K562 (cell line): ENCODE data around the gene STUM. TPM values are rescaled to one million over a fixed set of nuclear protein-coding genes. Genes with fewer than 3 reads are reported as not detected.

Experiments
- ATAC-seq: fragments of 200-7000 bp; cut with Tn5 transposase; 3 replicates; pipeline ENCODE4 v1.9.1; 2020; ENCODE audit warnings: moderate library complexity
- BruUV-seq: library from RNA; stranded (reverse); fragments of 400-500 nt; replicated peaks from 2 replicates; lab custom pipeline; 2021; lab: Mats Ljungman, UMichigan
- CTCF ChIA-PET: fragments of 300-600 bp; formaldehyde crosslinking; extraction: SDS; loops from one replicate; lab custom pipeline; 2021; ENCODE audit warnings: low intra/inter-chr PET ratio; lab: Yijun Ruan, JAX
- POLR2A ChIA-PET: fragments of 300-600, 350-650 bp; sonication (Branson Sonifier 250); formaldehyde crosslinking; extraction: SDS; loops from one replicate; lab custom pipeline; 2021; ENCODE audit warnings: antibody characterized with exemption, inconsistent platforms; lab: Yijun Ruan, JAX
- DNase-seq, 4 experiments: peaks; one replicate each; pipeline versions ENCODE4 v3.0.0 to v3.0.0-alpha.2; 2011 to 2018; ENCODE audit warnings: low spot score in 3 of 4, mixed read lengths in 3 of 4; ENCODE audit errors: extremely low read depth in 1 of 4
- FAIRE-seq: peaks from 2 replicates; lab custom pipeline; 2011; peaks lifted over from hg19 to GRCh38; lab: Jason Lieb, UNC
- H2AFZ ChIP-seq: 2 replicates; pipeline ENCODE4 v1.6.0; 2011; ENCODE audit warnings: low read depth, low read length, control low read depth, inconsistent platforms
- H3K27ac ChIP-seq: fragments of 200-600 bp; 3 replicates; pipeline ENCODE4 v1.8.0; 2011; ENCODE audit warnings: low read depth, mild to moderate bottlenecking, control low read depth, inconsistent platforms, low read length, moderate library complexity, mixed read lengths; ENCODE audit errors: extremely low read depth
- H3K27me3 ChIP-seq, 2 experiments: fragments of 300-600 bp in 1 of 2; 2 replicates in 1 of 2; 3 replicates in 1 of 2; pipeline versions ENCODE4 v1.6.0 to v1.8.0; 2011; ENCODE audit warnings: inconsistent platforms in 2 of 2, low read length in 2 of 2, mild to moderate bottlenecking in 1 of 2, mixed read lengths in 1 of 2, moderate library complexity in 1 of 2; ENCODE audit not compliant: control insufficient read depth in 2 of 2, insufficient read depth in 2 of 2
- H3K36me3 ChIP-seq: fragments of 300-600 bp; 3 replicates; pipeline ENCODE4 v1.8.0; 2011; ENCODE audit warnings: mild to moderate bottlenecking, low read length, inconsistent platforms; ENCODE audit not compliant: control insufficient read depth, insufficient read depth
- H3K4me1 ChIP-seq, 2 experiments: fragments of 200-600 bp in 1 of 2; replicated peaks in 1 of 2; 2 replicates in 1 of 2; 3 replicates in 1 of 2; pipeline versions ENCODE4 v1.5.1 to v1.8.0; 2011; ENCODE audit warnings: inconsistent platforms in 2 of 2, low read length in 2 of 2, mild to moderate bottlenecking in 1 of 2, mixed read lengths in 1 of 2, moderate library complexity in 1 of 2; ENCODE audit not compliant: control insufficient read depth in 2 of 2, insufficient read depth in 2 of 2
- H3K4me2 ChIP-seq: 2 replicates; pipeline ENCODE4 v1.6.1; 2011; ENCODE audit warnings: low read length, control low read depth, inconsistent platforms, mixed read lengths; ENCODE audit not compliant: insufficient read depth
- H3K4me3 ChIP-seq: fragments of 200-600 bp; sonication (generic), shearing (Covaris generic); 2 replicates; pipeline ENCODE4 v1.5.1; 2016; ENCODE audit warnings: control low read depth, inconsistent platforms
- H3K79me2 ChIP-seq: fragments of 200-600 bp; 3 replicates; pipeline ENCODE4 v1.8.0; 2011; ENCODE audit warnings: low read length, inconsistent platforms; ENCODE audit not compliant: control insufficient read depth, insufficient read depth
- H3K9ac ChIP-seq, 2 experiments: 2 replicates each; pipeline versions ENCODE4 v1.6.0 to v1.6.1; 2011; ENCODE audit warnings: low read depth in 2 of 2, low read length in 2 of 2, control low read depth in 1 of 2, inconsistent platforms in 1 of 2, mild to moderate bottlenecking in 1 of 2, mixed read lengths in 1 of 2; ENCODE audit not compliant: insufficient read depth in 1 of 2
- H3K9me1 ChIP-seq: one replicate; pipeline ENCODE4 v1.6.0; 2011; ENCODE audit warnings: inconsistent platforms, mild to moderate bottlenecking, low read length, moderate library complexity; ENCODE audit not compliant: control insufficient read depth, insufficient read depth
- H3K9me3 ChIP-seq: replicated peaks from 2 replicates; pipeline ENCODE4 v1.5.1; 2011; ENCODE audit warnings: low read depth, low read length, inconsistent platforms; ENCODE audit not compliant: control insufficient read depth, insufficient read depth
- H4K20me1 ChIP-seq: replicated peaks from 2 replicates; pipeline ENCODE4 v1.6.1; 2011; ENCODE audit warnings: low read length, inconsistent platforms, mixed read lengths; ENCODE audit not compliant: control insufficient read depth, insufficient read depth
- CBX1 ChIP-seq: sonication (generic); IDR thresholded peaks from 2 replicates; pipeline ENCODE4 v1.6.1; 2016; ENCODE audit warnings: antibody characterized with exemption, low read depth, mild to moderate bottlenecking
- CBX2 ChIP-seq: fragments of 200-600 bp; sonication (generic); IDR thresholded peaks from one replicate; pipeline ENCODE4 v1.6.1; 2012; ENCODE audit warnings: mild to moderate bottlenecking, low read length, inconsistent platforms; ENCODE audit not compliant: insufficient read depth, poor library complexity, severe bottlenecking
- KHSRP ChIP-seq: fragments of 450-650 bp; IDR thresholded peaks from 2 replicates; pipeline ENCODE4 v1.6.1; 2017
- NCOA6 ChIP-seq: fragments of 450-650 bp; IDR thresholded peaks from 2 replicates; pipeline ENCODE4 v1.6.1; 2017; ENCODE audit warnings: mild to moderate bottlenecking
- NR2F6 ChIP-seq: fragments of 450-650 bp; formaldehyde crosslinking; IDR thresholded peaks from 2 replicates; pipeline ENCODE4 v1.4.0; 2020; ENCODE audit warnings: mild to moderate bottlenecking
- PHB2 ChIP-seq: fragments of 450-650 bp; IDR thresholded peaks from 2 replicates; pipeline ENCODE4 v1.6.1; 2017; ENCODE audit warnings: low read depth
- RBM39 ChIP-seq: fragments of 200-400 bp; formaldehyde crosslinking; optimal IDR thresholded peaks from 2 replicates; pipeline ENCODE3; 2018; ENCODE audit warnings: low read depth, low read length
- RFX7 ChIP-seq: fragments of 250-450 bp; sonication (Bioruptor Pico); IDR thresholded peaks from 2 replicates; pipeline ENCODE4 v1.5.1; 2021; ENCODE audit warnings: mild to moderate bottlenecking
- RNF2 ChIP-seq: sonication (generic); IDR thresholded peaks from 2 replicates; pipeline ENCODE4 v1.6.1; 2016
- SIN3A ChIP-seq, 2 experiments: fragments of 150-350 bp in 1 of 2; IDR thresholded peaks; 2 replicates each; pipeline ENCODE4 v1.6.1; 2011 to 2016; ENCODE audit warnings: borderline replicate concordance in 2 of 2, low read depth in 2 of 2, low read length in 2 of 2, mild to moderate bottlenecking in 2 of 2, moderate library complexity in 2 of 2; ENCODE audit not compliant: control insufficient read depth in 1 of 2
- ZNF184 ChIP-seq: sonication (generic); formaldehyde crosslinking; IDR thresholded peaks from 2 replicates; pipeline ENCODE4 v1.5.0; 2020; ENCODE audit warnings: missing genetic modification reagents
- ZNF695 ChIP-seq: fragments of 450-650 bp; formaldehyde crosslinking; IDR thresholded peaks from 2 replicates; pipeline ENCODE4 v1.4.0; 2020; ENCODE audit warnings: mild to moderate bottlenecking, moderate library complexity
- ZNF764 ChIP-seq: fragments of 250-450 bp; sonication (Bioruptor Pico); IDR thresholded peaks from 2 replicates; pipeline ENCODE4 v1.4.0; 2020; ENCODE audit warnings: low read depth, mild to moderate bottlenecking, moderate library complexity
- WGBS: fragments of 100-300 bp; shearing (Covaris generic); methylation state at CpG from one replicate; pipeline ENCODE4 v1.1.6; 2016; ENCODE audit warnings: low coverage, mixed read lengths; ENCODE audit not compliant: insufficient coverage; ENCODE audit errors: missing lambda C conversion rate; 5-methylcytosine and 5-hydroxymethylcytosine counted together
- in situ Hi-C: fragments of 300-500 bp; cut with MboI; formaldehyde crosslinking; loops from 4 replicates; pipeline ENCODE4 v1.15.0; 2018; ENCODE audit warnings: inconsistent platforms, mixed read lengths
- intact Hi-C: fragments of 100-400 bp; cut with micrococcal nuclease; formaldehyde crosslinking; loops from 2 replicates; pipeline ENCODE4 v1.14.2; 2022
- polyA plus RNA-seq, 8 experiments: library from polyadenylated mRNA; depleted of rRNA in 4 of 8; stranded (reverse) in 5 of 8; unstranded in 3 of 8; fragments of >200 nt; fragmentation: Nextera tagmentation in 2 of 8; fragmentation: Illumina TruSeq in 1 of 8; extraction: Ambion mirVana in 2 of 8; extraction: Trizol in 1 of 8; gene quantifications; 2 replicates each; pipeline versions ENCODE4 v1.2.1 to v1.2.3, GENCODE V29; 2011 to 2014; ENCODE audit warnings: inconsistent platforms in 1 of 8, missing spikeins in 1 of 8
- total RNA-seq, 7 experiments: library from RNA; depleted of rRNA in 6 of 7; stranded (reverse); fragments of >200 nt in 6 of 7; fragmentation: Illumina TruSeq in 2 of 7; extraction: Trizol in 2 of 7; gene quantifications; 2 replicates each; pipeline versions ENCODE4 v1.2.1 to v1.2.3, GENCODE V29; 2011 to 2021; ENCODE audit warnings: low replicate concordance in 1 of 7
- TF ChIP-seq, protein P1 (sequence below), 2 experiments: fragments of 450-650 bp; formaldehyde crosslinking in 1 of 2; IDR thresholded peaks; 2 replicates each; pipeline versions ENCODE4 v1.4.0 to v1.6.1; 2014 to 2020; ENCODE audit warnings: mild to moderate bottlenecking in 2 of 2, borderline replicate concordance in 1 of 2, low read depth in 1 of 2

Gene STUM
- total and polyA plus RNA-seq, 9 of the 15 experiments (the other 6 are each of a cell fraction or from before 2014, with no cell fraction given), result not detected

DNA sequence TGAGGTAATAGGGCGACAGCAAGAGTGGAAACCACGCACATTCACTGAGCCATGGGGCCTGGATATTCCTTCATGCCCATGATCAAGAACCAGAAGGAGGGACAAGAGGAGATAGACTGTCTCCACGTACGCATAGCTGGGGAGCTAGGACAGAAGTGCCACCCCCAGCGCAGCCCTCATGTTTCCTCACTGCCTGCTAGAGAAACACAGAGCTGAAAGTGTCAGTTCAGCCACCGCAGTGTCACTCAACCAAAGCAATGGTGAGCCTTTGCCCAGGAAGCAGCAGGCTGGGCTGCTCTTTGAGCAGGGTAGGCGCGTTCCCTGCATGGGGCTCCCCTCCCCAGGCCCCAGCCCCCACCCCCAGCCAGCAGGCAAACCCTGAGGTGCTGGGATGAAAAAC, 68.5 kb downstream of the STUM start:
- Histone ChIP-seq H3K4me3 (no peak overlapping the region), H3K9me3 (no peaks in the 10 kb centered on the region; the same call in 1 of the 2 replicates), H3K4me2 (no peak overlapping the region), H3K9ac (no peak overlapping the region), H3K9me1 (no peaks in the 10 kb centered on the region), H3K79me2 (no peaks in the 10 kb centered on the region), H2AFZ (no peak overlapping the region), H4K20me1 (no peaks in the 10 kb centered on the region), H3K27ac (no peak overlapping the region), H3K4me1 (no peaks in the 10 kb centered on the region), H3K27me3 (peaks cover 10 to 27% of the 10 kb centered on the region in 2 experiments; a peak in 3 of 5 replicates), H3K36me3 (no peaks in the 10 kb centered on the region)
- WGBS, result 3% methylated on average over 6 of the region's 8 CpGs
- DNase-seq, result no peak
- no peak for FAIRE-seq
- no TSS peak for BruUV-seq
- ChIA-PET POLR2A (no interaction called here), CTCF (interaction anchor here (0.6 kb wide), 1 partner anchor 17 kb away, joined by 3 read pairs; no protein-coding TSS in a partner anchor)
- ATAC-seq, result no peak
- intact Hi-C loops (no loop called here), in situ Hi-C loops (no loop called here)
- TF ChIP-seq KHSRP (no peak), CBX2 (no peak), SIN3A (IDR thresholded peaks at IDR 0.05; ENCODE audit: borderline replicate concordance in 2 of 2, control insufficient read depth in 1 of 2, low read depth in 2 of 2, low read length in 2 of 2) (no peak), RBM39 (no peak), RNF2 (no peak), NR2F6 (CRISPR knock-in tag) (no peak), PHB2 (no peak), ZNF184 (CRISPR knock-in tag) (no peak), ZNF695 (no peak), ZNF764 (CRISPR knock-in tag) (no peak), RFX7 (CRISPR knock-in tag) (no peak), CBX1 (no peak), NCOA6 (no peak)
- TF ChIP-seq, protein P1, sequence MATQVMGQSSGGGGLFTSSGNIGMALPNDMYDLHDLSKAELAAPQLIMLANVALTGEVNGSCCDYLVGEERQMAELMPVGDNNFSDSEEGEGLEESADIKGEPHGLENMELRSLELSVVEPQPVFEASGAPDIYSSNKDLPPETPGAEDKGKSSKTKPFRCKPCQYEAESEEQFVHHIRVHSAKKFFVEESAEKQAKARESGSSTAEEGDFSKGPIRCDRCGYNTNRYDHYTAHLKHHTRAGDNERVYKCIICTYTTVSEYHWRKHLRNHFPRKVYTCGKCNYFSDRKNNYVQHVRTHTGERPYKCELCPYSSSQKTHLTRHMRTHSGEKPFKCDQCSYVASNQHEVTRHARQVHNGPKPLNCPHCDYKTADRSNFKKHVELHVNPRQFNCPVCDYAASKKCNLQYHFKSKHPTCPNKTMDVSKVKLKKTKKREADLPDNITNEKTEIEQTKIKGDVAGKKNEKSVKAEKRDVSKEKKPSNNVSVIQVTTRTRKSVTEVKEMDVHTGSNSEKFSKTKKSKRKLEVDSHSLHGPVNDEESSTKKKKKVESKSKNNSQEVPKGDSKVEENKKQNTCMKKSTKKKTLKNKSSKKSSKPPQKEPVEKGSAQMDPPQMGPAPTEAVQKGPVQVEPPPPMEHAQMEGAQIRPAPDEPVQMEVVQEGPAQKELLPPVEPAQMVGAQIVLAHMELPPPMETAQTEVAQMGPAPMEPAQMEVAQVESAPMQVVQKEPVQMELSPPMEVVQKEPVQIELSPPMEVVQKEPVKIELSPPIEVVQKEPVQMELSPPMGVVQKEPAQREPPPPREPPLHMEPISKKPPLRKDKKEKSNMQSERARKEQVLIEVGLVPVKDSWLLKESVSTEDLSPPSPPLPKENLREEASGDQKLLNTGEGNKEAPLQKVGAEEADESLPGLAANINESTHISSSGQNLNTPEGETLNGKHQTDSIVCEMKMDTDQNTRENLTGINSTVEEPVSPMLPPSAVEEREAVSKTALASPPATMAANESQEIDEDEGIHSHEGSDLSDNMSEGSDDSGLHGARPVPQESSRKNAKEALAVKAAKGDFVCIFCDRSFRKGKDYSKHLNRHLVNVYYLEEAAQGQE (IDR thresholded peaks at IDR 0.05; ENCODE audit: borderline replicate concordance), result no peak
- TF ChIP-seq, protein P1 (CRISPR knock-in tag; IDR thresholded peaks at IDR 0.05; ENCODE audit: low read depth), result no peak
